ENCODE results near the gene KIF6.

DNA sequence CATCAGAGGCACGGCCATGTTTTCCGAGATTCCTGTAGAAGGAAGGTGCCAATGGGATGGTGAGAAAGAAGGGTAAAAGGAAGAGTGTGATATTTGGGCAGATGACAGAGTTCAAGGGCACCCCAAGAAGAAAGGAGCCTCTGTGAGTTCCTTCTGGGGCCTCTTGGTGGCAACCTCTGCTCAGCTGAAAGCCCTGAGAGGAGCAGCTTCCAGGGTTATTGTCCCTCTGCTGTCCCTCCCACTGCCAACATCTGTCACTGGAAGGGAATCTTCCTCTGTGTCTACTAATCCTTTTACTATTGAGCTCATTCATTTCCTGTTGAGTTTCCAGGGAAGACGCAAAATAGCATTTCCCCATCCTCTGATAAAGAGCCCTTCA, 362.7 kb downstream of the KIF6 start:
- TF ChIP-seq CTCF (IDR thresholded peaks at IDR 0.05) = no peak
- TF ChIP-seq POLR2A (IDR thresholded peaks at IDR 0.05) = no peak
